ENCODE measurements around the gene EIF5A.
"Not testable (repeated sequence)": the region's sequence is repeated elsewhere in the genome, so short reads cannot be mapped to it uniquely, and the experiment has no call there.

EIF5A gene

DNA sequence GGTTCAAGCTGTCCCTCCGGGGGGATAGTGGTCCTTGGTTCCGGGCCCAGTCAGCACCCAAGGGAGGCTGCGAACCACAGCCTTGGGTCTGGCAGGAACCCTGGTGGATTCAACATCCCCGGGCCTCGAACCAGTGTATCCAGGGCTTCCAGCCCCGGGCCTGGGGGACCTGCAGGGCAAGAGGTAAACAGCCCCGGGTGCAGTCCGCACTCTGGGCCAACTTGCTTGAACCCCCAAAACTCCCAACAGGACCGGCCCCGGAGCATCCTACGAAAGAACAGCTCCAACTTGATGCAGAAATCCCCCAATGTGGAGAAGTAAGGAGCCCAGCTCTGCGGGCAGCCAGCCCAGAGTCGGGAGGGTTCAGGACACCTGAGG, 23.2 kb downstream of the EIF5A start:
- DNase-seq (ENCODE audit: low read depth): no peak

DNA sequence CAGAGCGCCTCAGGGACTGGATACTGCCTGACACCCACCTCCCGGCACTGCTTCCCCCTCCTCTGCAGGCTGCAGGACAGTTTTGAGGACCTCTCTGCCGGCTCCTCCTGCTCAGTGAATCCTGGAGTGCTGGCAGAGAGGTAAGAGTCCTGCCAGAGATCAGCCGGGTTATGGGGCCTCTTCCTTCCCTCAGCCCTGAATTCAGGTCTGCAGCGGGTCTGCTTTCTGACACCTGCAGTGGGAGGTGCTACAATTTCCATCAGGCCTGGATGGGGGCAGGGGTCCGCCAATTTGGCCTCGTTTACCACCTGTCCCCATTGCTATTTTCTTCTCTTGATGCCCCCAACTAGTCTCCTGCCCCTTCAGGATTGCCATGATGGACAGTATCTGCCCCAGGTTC, 24.7 kb downstream of the EIF5A start:
- DNase-seq (ENCODE audit: low read depth): no peak

DNA sequence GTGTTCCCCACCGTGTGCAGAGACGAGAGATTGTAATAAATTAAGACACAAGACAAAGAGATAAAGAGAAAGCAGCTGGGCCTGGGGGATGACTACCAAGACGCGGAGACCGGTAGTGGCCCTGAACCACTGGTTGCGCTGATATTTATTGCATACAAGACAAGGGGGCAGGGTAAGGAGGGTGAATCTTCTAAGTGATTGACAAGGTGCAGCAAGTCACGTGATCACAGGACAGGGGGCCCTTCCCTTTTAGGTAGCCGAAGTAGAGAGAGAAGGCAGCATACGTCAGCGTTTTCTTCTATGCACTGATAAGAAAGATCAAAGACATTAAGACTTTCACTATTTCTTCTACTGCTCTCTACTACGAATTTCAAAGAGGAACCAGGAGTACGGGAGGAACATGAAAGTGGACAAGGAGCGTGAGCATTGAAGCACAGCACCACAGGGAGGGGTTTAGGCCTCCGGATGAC, 25.2 kb downstream of the EIF5A start:
- DNase-seq (ENCODE audit: low read depth): peak; percentile 19

DNA sequence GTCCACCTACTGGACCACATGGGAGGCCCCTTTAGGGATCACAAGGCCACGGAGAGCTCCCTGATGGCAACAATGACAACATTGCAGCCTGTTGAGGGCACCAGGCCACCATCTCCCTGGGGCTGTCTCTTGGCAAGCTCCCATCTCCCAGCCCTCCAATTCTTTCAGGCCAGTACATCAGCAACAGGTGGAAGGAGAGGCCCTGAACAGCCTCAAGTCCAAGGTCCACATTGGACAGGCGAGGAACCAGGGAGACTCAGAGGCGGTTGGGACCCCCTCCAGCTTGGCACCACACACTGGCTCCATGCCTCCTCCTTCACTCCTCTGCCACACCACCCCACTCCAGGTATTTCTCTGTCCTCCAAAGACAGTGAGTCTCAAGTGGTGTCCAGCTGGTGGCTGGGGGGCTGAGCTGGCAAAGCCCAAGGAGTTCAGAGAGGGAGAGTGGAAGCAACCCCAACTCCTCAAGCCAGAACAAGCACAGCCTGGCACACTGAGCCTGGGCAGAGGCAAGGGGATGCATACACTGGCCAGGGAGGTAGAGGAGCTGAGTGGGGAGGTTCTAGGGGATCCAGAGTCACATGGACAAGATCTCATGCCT, 27.6 kb downstream of the EIF5A start:
- DNase-seq (ENCODE audit: low read depth): no peak

DNA sequence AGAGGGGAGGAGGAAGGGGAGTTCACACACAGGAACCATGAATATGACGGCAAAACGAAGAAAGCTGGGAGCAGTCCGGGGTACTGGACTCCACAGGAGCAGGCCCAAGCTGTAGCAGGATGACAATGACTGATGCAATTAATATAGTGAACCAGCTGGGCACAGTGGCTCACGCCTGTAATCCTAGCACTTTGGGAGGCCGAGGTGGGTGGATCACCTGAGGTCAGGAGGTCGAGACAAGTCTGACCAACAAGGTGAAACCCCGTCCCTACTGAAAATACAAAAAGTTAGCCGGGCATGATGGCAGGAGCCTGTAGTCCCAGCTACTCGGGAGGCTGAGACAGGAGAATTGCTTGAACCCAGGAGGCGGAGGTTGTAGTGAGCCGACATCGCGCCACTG, 28.3 kb downstream of the EIF5A start:
- DNase-seq (ENCODE audit: low read depth): not testable (repeated sequence)

DNA sequence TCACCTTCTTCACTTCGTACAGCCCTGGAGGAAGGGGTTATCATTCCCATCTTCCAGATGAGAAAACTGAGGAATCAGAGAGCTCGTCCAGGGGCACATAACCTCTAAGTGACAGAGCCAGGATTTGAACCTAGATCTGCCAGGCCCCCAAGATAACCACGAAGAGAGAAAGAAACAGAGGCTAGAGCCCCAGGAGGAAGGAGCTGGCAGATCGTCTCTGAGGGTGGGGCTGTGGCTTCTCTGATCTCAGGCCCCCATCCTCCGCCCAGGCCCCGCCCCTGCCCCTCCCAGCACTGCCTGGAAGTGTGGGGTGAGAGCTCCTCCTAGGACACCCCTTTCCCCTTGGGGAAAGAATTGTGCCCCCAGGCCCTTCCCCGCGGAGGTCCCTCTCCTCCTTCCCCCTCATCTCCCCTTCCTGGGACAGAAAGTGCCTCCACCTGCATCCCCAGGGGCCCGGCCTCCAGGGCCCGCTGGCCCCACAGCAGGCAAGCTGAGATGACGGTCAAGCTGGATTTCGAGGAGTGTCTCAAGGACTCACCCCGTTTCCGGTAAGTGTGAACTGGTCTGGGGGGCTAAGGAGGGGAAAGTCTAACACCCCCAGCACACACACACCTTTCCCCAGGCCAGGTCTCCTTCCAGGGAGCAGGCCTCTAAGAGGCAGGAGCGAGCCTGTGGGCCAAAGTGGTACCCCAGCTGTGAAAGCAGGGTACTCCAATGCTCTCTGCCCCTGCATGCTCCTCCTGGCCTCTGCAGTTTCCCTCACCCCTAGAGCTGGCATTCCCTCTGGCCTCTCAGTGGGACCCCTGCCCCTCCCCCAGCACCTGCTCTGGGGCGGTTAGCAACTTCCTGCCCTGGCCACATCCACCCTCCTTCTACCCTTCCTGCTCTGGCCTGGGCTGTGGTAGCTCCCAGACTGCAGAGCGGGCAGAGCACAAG, 29.1 kb downstream of the EIF5A start, which contains the start of gene ACAP1:
Gene ACAP1, plus strand, starts transcription at position 290 of the 936 bp plus-strand sequence. Its CDS starts 206 bp downstream, at position 496.
- DNase-seq (ENCODE audit: low read depth): peak; percentile 80

DNA sequence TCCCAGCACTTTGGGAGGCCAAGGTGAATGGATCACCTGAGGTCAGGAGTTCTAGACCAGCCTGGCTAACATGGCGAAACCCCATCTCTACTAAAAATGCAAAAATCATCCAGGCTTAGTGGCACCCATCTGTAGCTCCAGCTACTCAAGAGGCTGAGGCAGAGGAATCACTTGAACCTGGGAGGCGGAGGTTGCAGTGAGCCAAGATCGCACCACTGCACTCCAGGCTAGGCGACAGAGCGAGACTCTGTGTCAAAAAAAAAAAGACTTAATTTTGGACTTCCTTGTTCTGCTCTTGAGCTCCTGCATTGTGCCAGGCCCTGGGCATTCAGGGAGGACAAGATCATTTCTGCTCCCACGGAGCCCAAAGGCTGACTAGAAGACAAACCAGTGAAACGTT, 30.2 kb downstream of the EIF5A start:
- DNase-seq (ENCODE audit: low read depth): not testable (repeated sequence)

DNA sequence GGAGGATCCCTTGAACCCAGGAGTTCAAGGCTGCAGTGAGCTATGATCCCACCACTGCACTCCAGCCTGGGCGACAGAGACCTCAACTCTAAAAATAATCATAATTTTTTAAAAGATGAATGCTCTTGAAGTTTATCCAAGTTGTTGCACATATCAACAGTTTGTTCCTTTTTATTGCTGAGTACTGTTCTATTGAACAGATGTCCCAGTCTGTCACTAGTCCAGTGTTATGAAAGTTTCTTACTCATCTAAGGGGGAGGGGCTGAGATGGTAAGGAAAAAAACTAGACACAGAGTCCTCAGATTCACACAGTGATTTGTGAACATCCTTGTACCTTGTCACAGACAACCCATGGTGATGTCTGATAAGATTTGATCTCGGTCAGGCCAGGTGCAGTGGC, 32.8 kb downstream of the EIF5A start:
- no peak for DNase-seq (ENCODE audit: low read depth)

DNA sequence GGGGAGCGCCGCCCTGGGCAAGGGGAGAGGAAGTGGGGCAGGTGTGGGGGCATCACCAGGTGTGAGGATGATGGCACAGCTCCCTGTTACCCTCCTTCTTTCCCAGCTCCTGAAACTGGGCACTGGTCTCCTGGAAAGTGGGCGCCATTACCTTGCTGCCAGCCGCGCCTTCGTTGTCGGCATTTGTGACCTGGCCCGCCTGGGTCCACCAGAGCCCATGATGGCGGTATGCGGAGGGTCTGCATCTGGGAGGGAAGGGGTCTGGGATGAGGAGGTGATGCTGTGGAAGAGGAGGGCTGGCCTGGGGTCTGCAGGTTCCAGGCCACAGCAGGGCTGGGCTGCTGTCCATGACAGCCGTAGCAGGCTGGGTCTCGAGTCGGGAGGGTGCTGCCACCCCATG, 34.4 kb downstream of the EIF5A start:
- DNase-seq (ENCODE audit: low read depth): no peak

DNA sequence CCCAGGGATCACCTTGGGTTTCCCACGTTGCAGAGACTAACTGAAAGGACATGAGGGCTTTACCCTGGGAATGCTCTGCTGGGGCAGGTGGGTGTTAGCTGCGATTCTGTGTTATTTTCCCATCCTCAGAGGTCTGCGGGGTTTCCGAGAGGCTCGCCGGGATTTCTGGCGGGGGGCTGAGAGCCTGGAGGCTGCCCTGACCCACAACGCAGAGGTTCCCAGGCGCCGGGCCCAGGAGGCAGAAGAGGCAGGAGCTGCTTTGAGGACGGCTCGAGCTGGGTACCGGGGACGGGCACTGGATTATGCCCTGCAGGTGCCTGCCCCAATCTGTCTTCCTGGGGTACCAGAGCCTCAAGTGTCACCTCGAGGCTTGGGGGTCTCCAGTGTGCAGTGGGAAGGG, 35.8 kb downstream of the EIF5A start:
- DNase-seq (ENCODE audit: low read depth): no peak

DNA sequence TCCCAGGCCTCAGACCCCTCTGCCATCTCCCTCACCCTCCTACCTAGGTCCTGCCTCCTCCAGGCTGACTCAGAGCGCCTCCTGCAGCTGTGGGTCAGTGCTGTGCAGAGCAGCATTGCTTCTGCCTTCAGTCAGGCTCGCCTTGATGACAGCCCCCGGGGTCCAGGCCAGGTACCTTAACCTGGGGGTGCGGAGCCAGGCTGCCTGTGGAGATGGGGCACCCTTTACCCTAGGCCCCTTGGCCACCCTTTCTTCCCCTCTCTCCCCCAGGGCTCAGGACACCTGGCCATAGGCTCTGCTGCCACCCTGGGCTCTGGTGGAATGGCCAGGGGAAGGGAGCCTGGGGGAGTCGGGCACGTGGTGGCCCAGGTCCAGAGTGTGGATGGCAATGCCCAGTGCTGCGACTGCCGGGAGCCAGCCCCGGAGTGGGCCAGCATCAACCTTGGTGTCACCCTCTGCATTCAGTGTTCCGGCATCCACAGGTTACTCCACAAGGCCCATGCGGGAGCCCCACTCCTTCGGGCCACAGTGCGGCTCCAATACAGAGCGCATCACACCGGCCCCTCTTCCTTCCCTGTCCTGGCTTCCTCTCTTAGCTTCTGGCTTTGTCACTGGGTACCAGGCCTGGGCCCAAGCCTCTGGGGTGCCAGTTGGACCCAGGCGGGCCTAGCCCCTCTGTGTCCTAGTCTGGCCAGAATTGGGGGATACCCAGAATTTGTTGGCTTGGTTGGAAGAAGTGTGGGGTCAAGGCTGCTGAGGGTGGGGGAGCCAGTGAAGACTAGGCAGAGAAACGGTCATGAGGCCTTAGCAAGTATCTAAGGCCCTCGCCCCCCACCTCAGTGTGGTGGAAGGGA, 39.6 kb downstream of the EIF5A start:
- DNase-seq (ENCODE audit: low read depth): no peak

DNA sequence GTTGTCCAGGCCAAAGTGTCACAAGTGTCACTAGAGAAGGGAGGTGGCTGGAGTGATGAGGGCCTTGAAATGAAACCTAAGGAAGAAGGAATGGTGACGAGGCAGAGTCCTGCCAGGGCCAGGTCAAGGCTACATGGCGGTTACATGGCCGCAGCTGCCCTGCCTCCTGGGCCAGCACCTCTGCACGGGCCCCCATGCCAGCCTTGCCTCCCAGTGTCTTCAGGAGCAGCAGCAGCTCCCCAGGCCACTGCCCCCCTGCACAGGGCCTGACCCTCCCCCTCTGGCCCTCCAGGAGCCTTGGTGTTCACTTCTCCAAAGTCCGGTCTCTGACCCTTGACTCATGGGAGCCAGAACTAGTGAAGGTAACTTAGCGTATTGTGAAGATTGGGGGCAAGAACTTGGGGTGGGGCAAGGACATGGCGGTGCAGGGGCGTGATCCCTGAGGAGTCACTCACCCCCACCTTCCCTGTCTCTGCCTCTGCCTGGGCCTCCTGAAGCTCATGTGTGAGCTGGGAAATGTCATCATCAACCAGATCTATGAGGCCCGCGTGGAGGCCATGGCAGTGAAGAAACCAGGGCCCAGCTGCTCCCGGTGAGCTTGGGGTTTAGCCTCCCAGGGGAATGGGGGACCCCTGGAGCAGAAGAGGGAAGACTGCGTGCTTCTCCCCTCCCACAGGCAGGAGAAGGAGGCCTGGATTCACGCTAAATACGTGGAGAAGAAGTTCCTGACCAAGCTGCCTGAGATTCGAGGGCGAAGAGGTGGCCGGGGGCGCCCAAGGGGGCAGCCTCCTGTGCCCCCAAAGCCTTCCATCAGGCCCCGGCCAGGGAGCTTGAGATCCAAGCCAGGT, 40.4 kb downstream of the EIF5A start:
- no peak for DNase-seq (ENCODE audit: low read depth)

DNA sequence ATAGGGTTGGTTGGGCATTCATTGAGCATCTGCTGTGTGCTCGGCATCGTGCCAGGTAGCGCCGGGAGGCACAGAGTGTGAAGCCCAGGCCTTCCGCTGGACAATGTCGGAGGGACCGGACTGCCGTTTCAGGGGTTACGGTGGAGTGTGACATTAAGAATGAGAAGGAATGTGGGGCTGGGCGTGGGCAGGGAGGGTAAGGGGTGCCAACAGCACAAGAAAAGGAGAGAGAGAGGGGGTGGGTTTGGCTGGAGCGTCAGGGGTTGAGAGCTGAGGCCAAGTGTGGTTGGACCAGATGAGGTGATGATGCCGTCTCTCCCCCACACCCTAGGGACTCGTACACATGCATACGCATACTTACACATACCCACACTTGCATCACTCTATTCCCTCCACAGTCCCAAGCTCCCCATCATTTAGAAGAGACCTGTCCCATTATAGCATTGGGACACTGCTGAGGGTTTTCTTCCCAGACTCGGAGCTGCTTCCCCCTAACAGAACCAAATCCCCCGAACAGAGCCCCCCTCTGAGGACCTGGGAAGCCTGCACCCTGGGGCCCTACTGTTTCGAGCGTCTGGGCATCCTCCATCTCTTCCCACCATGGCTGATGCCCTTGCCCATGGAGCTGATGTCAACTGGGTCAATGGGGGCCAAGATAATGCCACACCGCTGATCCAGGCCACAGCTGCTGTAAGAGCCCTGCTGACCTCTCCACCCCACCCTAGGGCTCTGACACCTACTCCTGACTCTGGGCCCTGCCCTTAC, 41.2 kb downstream of the EIF5A start:
- DNase-seq (ENCODE audit: low read depth): no peak

DNA sequence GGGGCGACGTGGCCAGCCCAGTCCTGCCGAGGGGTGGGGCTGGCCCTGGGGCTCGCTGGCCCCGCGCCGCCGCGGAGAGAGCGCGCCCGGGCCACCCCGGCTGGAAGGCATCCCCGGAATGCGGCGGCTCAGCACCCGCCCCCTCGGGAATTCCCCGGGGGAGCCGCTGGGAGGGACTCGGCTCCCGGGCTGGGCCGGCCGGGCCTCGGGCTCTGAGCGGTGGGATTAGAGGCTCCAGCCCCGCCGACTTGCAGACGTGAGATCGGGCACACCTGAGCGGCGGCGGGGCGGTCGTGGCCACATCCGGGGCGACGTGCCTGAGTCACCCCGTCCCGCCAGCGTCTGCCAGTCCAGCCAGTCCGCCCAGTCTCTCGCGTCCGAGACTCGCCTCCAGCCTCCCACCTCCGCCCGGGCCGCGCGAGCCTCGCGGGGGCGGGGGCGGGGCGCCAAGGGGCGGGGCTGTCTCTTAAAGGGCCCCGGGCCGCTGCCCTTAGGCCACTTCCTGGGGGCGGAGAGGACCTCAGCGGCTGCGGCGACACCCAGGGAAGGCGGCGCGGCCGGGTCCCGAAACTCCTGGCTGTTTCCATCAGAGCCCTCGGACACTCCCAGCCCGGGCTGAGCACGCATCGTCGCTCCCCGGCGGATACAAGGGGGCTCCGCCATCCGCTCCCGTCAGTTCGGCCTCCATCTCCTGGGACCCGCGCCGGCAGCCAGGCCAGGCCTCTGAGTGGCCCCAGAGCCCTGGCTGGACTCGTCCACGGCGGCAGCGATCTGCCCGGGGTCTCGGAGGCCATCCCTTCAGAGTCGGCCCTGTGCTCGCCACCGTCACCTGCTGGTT, 44.5 kb downstream of the EIF5A start, which contains the start of gene KCTD11:
Gene KCTD11, plus strand, starts transcription at position 498 of the 838 bp plus-strand sequence.
- DNase-seq (ENCODE audit: low read depth): peak; percentile 50

DNA sequence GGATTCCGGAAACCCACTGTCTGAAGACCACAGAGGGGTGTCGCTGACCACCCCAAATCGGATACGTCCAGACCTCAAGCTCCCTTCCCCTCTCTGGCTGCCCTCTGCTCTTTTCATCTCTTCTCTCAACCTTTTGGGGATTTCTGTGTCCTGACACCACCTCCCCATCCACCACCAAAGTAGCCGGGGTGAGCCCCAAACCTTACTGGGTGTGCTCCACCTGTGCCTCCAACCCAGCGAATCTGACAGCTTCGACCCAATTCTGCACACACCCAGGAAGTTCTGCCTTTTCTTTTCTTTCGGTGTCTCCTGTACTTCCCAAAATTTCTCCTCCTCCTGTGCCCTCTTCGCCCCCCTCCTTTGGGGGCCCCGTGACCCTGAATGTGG, 45.1 kb downstream of the EIF5A start:
- DNase-seq (ENCODE audit: low read depth): no peak

DNA sequence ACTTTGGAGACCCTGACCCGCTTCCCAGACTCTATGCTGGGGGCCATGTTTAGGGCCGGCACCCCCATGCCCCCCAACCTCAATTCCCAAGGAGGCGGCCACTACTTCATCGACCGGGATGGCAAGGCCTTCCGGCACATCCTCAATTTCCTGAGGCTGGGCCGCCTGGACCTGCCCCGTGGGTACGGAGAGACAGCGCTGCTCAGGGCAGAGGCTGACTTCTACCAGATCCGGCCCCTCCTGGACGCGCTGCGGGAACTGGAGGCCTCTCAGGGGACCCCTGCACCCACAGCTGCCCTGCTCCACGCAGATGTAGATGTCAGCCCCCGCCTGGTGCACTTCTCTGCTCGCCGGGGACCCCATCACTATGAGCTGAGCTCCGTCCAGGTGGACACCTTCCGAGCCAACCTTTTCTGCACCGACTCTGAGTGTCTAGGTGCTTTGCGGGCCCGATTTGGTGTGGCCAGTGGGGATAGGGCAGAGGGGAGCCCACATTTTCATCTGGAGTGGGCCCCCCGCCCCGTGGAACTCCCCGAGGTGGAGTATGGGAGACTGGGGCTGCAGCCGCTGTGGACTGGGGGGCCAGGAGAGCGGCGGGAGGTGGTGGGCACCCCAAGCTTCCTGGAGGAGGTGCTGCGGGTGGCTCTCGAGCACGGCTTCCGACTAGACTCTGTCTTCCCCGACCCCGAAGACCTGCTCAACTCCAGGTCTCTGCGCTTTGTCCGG, 45.6 kb downstream of the EIF5A start:
- no peak for DNase-seq (ENCODE audit: low read depth)

DNA sequence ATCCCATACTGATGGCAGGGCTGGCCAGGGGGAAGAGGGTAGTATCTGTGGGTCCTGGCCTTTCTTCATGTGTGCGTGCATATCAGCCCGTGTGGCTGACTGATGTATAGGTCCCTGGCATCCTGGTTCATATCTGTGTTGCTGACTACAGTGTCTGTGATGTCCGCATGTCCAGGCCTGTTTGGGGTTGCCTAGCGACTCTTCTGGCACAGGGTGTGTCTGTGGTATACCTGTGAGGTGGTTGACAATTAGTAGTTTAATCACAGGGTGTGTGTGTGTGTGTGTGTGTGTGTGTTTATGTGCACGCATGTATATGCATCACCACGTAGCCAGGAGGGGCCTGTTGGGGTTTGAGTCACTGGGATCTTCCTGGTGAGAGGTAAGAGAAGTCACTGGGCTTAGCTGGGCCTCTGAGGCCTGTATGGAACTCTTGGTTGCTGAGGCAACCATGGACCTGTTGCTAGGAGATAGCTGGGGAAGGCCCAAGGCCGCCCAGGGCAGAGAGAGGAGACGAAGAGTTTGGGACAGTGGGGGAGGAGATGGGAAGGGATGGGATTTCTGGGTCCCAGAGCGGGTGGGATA, 46.9 kb downstream of the EIF5A start:
- DNase-seq (ENCODE audit: low read depth): no peak

DNA sequence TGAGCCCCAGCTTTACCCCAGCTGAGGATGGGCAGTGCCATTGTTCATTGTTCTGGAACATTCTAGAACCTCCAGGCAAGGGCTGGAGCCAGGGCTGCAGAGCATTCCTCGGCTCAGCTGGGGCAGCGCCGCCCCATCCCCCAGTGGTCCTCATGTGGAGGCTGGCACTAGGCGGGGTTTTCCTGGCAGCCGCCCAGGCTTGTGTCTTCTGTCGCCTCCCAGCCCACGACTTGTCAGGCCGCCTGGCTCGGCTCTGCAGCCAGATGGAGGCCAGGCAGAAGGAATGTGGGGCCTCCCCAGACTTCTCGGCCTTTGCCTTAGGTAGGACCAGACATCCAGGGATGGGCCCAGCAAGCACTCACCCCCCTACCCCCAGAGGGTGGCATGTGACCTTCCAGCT, 47.6 kb downstream of the EIF5A start, which contains the start of gene TMEM95:
Gene TMEM95, plus strand, starts transcription at position 104 of the 400 bp plus-strand sequence. Its CDS starts 49 bp downstream, at position 153.
- no peak for DNase-seq (ENCODE audit: low read depth)

Data from activated T-cell treated with anti-CD3 and anti-CD28 coated beads for 24 hours (primary cell).